GM19351 (cell line): ENCODE measurements around the gene NFE2L3.
A peak's percentile ranks its signal among the peaks of the same experiment; 100 is the strongest.
"Not testable (repeated sequence)": the region's sequence is repeated elsewhere in the genome, so short reads cannot be mapped to it uniquely, and the experiment has no call there.

Experiments
- ATAC-seq: cut with Tn5 transposase; IDR thresholded peaks from one replicate; pipeline ENCODE4 v1.9.1; 2021; ENCODE audit warnings: mild to moderate bottlenecking, moderate library complexity; ENCODE audit not compliant: unreplicated experiment

Gene NFE2L3

DNA sequence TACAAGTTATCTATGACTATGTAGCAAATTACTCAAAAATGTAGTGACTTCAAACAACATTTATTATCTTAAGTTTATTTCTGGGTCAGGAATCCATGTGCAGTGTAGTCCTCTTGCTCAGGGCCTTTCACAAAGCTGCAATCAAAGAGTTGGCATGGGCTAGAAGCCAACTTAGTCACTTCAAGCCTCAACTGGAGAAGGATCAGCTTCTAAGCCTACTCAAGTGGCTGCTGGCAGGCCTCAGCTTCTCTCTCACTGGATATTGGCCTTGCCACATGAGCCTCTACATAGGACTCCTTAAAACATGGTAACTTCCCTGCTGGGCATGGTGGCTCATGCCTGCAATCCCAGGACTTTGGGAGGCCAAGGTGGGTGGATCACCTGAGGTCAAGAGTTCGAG lies 5.0 kb upstream of the NFE2L3 start:
- ATAC-seq: no peak

DNA sequence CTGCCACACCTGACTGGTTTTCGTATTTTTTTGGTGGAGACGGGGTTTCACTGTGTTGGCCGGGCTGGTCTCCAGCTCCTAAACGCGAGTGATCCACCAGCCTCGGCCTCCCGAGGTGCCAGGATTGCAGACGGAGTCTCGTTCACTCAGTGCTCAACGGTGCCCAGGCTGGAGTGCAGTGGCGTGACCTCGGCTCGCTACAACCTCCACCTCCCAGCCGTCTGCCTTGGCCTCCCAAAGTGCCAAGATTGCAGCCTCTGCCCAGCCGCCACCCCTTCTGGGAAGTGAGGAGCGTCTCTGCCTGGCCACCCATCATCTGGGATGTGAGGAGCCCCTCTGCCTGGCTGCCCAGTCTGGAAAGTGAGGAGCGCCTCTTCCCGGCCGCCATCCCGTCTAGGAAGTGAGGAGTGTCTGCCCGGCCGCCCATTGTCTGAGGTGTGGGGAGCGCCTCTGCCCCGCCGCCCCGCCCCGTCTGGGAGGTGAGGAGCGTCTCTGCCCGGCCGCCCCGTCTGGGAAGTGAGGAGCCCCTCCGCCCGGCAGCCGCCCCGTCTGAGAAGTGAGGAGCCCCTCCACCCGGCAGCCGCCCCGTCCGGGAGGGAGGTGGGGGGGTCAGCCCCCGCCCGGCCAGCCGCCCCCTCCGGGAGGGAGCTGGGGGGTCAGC lies 4.2 kb upstream of the NFE2L3 start:
- not testable (repeated sequence) for ATAC-seq

DNA sequence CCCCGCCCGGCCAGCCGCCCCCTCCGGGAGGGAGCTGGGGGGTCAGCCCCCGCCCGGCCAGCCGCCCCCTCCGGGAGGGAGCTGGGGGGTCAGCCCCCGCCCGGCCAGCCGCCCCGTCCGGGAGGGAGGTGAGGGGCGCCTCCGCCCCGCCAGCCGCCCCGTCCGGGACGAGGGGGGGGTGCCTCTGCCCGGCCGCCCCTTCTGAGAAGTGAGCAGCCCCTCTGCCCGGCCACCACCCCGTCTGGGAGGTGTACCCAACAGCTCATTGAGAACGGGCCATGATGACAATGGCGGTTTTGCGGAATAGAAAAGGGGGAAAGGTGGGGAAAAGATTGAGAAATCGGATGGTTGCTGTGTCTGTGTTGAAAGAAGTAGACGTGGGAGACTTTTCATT lies 3.7 kb upstream of the NFE2L3 start:
- not testable (repeated sequence) for ATAC-seq

DNA sequence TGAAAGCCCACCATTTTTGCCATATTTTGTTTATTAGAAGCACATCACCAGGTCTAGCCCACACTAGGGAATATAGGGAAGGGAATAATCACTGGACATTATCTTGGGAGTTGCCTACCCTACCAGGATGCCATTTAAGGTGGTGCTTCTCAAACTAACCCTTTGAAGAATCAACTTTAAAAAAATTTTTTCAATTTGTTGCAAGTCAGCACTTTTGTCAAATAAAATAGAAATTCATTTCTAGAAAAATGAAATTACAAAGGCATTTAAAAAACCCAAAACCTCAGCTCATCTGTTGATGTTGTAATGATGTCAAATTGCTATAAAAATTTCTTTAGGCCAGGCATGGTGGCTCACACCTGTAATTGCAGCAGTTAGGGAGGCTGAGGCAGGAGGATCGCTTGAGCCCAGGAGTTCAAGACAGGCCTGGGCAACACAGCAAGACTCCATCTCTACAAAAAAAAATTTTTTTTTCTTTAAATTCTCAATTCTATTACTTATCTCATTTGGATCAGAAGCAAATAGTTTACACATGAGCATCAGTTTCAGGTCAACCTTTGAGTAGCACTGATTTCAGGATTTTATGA lies 2.5 kb upstream of the NFE2L3 start:
- ATAC-seq: no peak

DNA sequence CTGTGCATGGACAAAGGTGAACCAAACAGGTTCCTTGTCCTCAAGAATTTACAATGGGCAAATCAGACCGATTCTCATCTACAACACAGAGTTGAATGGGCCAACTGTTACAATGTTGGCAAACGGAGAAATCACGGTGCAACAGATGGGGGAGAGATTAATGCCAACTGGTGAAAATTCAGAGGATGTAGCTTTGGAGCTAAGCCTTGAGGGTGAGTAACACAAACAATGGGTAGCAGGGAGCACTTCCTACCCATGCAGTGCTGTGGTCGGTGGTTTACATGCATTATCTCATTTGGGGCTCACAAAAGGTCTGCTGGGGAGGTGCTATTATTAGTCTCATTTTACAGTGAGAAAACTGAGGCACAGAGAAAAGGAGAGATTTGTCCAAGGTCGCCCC lies 902 bp upstream of the NFE2L3 start:
- no peak for ATAC-seq

DNA sequence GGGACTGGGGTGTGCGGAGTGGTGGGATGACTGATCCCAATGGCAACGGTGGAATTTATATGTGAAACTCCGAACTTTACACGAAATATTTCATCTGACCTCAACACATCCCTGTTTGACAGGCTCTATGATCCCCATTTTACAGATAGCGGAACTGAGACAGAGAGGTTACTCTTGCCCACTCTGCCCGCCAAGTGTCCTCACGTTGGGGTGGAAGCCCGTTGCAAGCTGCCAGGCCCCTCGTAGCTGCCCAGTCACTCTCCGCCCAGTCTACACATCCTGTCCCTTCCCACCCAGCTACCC lies 397 bp upstream of the NFE2L3 start:
- no peak for ATAC-seq

DNA sequence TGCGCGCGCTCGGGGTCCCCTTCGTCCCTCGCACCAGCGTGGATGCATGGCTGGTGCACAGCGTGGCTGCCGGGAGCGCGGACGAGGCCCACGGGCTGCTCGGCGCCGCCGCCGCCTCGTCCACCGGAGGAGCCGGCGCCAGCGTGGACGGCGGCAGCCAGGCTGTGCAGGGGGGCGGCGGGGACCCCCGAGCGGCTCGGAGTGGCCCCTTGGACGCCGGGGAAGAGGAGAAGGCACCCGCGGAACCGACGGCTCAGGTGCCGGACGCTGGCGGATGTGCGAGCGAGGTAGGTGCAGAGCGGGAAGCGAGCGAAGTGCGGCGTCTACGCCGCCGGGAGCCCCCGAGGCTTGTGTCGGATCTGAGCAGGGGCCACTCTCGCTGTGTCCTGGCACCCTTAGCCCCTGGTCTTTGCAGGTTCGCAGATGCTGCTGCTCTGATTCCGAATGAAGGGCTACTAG lies 813 bp downstream of the NFE2L3 start:
- peak; percentile 27 for ATAC-seq

DNA sequence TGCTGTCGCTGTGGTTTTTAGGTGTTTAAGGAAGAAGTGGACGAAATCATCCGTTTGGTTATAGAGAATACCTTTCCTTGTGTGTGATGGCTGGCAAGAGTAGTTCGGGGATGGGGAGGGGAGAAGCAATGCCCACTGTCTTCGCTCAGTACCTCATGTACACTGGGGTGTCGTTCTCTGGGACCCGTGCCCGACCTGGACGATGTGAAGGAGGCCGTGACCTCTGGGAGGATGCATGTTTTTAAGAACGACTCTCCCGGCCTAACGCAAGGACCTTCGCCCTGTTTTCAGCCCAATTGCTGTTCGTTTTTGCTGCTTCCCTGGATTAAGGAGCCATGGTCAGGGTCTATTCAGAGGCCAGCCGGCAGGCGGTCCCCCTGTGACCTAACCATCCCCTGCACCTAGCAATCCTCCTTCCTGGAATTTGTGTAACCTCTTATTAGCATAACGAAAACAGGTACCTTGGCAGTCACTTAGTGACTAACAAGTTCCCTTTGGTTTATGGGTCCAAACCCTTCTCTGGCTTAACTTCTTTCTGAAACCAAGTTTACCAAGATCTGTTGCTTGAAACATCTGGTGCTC lies 1.3 kb downstream of the NFE2L3 start:
- ATAC-seq: peak; percentile 1

DNA sequence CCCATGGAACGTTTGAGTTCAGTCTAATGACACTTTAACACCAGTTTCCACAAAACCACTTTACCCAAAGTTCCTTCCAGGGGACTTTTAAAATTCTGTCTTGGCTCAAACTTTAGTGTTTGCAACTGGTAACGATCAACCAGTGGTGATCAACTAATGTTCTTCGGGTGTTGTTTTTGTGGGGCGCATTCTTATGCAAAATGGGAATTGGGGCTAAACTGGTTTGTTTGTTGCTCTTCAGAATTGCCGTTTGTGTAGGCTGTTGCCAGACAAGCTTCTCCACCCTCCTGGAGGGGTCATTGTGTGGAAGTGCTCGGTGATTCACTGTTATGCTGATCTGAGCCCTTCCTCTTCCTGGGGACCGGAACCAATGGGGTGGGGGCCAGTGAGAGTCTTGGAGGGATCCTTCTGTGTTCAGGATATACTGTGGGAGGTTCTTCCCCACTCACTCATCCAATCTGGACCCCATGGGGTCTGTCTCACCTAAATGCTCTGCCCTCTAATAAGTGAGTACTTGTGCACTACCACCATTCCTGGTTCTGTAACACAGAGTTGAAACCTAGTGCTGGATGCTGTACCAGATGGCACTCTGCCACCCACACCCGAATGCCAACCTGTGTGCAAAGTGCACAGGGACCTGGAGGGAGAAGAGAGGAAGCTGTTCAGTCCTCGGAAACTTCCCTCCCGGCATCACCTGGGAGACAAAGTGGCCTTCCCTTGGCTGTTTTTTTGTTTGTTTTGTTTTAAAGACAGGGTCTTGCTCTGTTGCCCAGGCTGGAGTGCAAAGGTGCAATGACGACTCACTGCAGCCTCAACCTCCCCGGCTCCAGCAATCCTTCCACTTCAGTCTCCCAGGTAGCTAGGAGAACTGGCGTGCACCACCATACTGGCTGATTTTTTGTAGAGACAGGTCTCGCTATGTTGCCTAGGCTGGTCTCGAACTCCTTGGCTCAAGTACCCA lies 2.1 kb downstream of the NFE2L3 start:
- no peak for ATAC-seq

DNA sequence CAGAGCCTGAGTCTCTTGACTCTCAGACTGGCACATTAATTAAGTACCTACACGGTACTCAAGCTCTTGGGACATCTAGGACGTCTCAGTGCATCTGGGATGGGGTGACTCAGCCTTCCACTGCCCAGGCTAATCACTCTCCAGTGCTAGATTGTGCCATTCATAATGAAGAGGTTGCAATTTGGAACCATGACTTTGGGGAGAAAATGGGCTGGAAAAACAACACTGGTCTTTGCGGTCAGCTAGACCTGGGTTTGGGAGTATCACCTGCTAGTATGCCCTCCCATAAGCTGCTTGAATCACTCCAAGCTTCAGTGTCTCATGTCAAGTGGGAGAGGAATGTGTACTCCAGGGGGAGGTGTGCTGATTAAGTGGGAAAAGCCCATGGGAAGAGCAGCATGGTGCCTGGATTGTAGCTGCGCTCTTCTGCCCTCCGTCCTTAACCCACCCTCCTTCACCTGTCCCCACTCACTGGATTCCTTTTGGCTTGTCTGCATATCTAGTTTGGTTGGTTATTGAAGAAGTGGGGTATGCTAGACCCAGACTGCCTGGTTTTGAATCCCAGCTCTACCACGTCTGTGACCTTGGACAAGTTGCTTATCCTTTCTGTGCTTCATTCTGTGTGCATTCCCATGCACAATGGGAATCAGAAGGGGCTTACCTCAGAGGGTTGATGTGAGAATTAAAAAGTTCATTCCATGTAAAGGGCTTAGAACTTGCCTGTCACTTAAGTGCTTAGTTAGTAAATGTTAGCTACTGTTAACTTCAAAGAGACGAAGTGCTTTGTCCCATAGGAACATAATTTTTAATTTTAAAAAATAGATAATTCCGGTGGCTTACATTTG lies 3.8 kb downstream of the NFE2L3 start:
- ATAC-seq: no peak

DNA sequence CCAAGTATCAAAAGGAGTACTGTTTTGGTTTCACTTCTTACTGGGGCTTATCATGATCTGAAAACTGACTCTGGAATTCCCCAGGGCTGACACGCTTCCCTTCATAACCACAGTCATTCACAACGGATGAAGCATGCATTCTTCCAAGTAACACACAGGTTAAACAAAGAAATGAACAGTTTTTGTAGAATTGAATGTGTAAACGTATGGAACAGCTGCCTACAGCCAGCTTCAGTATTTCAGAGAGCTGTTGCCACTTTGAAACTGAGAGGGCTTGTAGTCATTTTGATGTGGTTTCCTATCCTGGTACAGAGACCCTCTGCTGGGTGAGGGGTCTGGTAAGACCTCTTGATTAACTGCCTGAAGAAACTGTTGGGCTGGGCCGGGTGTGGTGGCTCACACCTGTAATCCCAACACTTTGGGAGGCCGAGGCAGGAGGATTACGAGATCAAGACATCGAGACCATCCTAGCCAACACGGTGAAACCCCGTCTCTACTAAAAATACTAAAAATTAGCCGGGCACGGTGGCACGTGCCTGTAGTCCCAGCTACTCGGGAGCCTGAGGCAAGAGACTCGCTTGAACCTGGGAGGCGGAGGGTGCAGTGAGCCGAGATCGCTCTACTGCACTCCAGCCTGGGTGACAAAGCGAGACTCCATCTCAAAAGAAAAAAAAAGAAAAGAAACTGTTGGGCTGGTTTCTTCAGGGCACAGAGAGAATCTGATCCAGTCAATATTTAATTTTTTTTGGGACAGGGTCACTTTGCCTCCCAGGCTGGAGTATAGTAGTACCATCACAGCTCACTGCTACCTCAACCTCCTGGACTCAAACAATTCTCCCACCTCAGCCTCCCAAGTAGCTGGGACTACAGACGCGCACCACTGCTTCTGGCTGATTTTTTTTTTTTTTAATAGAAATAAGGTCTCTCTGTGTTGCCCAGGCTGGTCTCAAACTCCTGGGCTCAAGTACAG lies 4.7 kb downstream of the NFE2L3 start:
- ATAC-seq: peak; percentile 32

DNA sequence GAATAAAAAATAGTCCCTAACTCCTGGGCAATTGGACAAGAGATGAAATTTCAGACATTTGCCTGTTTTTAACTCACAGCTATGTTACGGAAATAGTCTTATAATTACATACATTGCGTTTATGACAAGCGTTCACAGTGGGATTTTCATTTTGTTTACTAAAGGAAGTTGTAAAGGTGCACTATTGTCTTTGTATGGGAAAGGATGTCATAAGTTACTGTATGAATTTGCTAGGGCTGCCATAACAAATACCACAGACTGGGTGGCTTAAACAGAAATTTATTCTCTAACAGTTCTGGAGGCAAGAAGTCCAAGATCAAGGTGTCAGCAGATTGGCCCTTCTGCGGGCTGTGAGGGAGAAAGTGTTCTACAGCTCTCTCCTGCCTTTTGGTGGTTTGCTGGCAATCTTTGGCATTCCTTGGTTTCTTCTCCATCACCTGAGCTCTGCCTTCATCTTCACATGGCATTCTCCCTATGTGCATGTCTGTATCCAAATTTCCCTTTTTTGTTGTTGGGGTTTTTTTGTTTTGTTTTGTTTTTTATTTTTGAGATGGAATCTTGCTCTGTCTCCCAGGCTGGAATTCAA lies 5.6 kb downstream of the NFE2L3 start:
- no peak for ATAC-seq

DNA sequence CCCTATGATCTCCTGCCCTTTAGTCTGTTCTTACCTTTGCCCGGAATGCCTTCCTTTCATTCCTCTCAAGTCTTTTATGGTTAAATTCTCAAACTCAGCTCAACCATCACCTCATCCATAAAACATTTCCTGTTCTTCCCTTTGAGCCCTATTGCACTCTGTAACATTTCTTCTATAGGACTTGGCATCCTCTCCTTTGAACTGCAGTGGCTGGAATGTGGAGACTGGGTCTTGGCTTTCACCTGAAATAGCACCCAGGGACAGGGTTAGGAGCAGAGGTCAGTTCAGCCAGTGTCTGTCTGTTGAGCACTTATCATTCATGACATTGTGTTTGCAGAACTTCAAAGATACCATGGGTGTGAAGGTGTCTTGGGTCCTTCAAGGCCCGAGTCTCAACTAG lies 7.2 kb downstream of the NFE2L3 start:
- no peak for ATAC-seq

DNA sequence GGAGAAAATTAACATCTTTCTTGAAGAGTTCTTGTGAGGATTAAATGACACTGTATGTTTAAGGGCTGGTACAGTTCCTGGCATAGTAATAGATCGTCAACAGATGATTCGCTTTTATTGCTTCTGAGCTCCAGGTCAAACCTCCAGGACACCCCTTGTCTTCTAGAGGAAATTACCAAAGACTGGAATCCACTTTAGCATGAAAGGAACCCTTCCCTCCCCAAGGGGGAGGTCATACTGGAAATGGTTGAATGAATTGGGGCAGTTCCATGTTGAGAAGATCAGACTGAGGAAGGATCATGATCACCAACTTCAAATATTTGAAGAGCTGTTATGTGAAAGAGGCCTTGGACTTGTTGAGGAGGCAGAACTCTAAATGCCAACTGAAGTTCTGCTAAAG lies 8.9 kb downstream of the NFE2L3 start:
- no peak for ATAC-seq

DNA sequence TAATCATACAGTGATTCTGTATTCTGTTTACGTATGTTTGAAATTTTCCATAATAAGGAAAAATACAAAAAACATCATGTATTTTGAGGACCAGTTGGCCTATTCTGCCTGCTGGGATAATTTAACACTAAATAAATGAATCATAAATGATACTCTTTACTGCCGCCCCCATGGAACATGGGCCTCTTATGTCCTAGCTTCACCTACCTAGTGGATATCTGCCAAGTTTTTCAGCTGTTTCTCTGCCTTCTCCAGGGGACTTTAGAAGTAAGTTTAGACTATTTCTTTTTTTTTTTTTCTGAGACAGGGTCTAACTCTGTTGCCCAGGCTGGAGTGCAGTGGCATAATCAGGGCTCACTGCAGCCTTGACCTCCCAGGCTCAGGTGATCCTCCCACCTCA lies 10.4 kb downstream of the NFE2L3 start:
- ATAC-seq: no peak

DNA sequence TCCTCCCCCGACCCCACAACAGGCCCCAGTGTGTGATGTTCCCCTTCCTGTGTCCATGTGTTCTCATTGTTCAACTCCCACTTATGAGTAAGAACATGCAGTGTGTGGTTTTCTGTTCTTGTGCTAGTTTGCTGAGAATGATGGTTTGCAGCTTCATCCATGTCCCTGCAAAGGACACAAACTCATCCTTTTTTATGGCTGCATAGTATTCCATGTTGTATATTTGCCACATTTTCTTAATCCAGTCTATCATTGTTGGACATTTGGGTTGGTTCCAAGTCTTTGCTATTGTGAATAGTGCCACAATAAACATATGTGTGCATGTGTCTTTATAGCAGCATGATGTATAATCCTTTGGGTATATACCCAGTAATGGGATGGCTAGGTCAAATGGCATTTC lies 11.8 kb downstream of the NFE2L3 start:
- ATAC-seq: not testable (repeated sequence)

DNA sequence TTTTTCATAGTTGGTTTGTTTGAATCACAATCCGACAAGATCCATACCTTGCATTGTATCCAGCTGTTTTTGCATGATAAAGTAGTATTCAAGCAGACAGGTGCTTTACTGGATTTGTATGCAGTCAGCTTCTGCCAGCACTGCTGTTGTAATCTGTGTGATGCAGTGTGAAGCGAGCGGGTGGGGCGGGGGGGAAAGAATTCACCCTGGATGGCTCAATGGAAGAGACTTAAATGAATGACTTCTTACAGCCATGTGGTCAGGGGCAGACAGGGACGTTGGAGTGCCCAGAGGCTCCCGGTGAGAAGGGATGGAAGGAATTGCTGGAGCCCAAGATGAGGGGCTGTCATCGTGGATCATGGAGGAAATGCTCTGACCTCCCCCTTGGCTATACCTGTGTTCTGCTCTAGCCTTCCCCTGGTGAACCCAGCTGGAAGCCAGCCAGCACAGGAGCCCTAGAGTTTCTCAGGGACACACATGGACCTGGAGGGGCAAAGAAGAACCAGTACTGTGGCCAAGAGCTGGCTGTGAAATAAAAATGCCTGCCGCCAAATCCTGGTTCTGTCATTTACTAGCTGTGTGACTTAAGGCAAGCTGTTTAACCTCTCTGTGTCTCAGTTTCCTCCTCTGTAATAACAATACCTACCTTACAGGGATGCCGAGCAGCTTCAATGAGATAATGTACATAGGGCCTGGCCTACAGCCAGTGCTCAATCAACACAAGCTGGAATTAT lies 14.1 kb downstream of the NFE2L3 start:
- no peak for ATAC-seq

DNA sequence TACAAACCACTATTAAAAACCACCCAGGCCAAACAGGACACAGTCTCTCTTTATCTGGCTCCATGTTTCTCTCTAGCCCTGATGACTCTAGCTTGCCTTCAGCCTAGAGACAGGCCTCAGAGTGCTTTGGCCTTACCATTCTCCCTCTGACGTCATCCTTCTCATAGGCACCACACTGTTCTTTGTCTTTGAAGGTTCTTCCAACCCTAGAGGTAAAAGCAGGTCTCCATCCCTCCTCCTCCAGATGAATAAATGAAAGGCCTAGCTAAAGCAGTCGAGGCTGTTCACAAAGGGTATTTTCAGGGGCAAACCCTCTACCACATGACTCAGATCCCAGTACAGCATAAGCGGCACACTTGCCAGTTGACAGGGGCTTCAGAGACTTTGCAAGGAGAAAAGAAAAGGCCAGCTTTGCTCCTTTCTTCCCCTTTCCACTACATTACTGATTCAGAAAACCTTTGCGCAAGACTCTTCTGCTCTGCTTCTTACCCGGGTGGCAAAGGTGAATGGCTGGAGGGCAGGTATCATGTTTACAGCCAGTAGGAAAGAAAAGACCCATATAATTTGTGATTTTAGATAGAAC lies 14.8 kb downstream of the NFE2L3 start:
- no peak for ATAC-seq
